Posterior vena cava (tissue), 2 donors: ENCODE results near the gene ZNF430. TPM values are rescaled to one million over a fixed set of nuclear protein-coding genes. Genes with fewer than 3 reads are reported as not detected.
"Not testable (repeated sequence)": the region's sequence is repeated elsewhere in the genome, so short reads cannot be mapped to it uniquely, and the experiment has no call there.

Source experiments
- DNase-seq: peaks from one replicate; pipeline ENCODE4 v3.0.0-alpha.2; 2020; ENCODE audit warnings: low spot score
- intact Hi-C, 2 donors: fragments of 100-400 bp; cut with DNase I; formaldehyde crosslinking; loops; one replicate each; pipeline versions ENCODE4 v1.14.1 to v1.14.2; 2022 to 2023
- long read RNA-seq, 2 donors: library from polyadenylated mRNA; unstranded; transcript quantifications; one replicate each; pipeline ENCODE4 v2.0.0, GENCODE V29; 2020 to 2021
- total RNA-seq, 2 donors: library from RNA; stranded (reverse); fragmentation: NEBNext Ultra II Directional; extraction: Animal tissue kit (Norgen Biotek cat#: 25700); gene quantifications; one replicate each; pipeline ENCODE4 v1.2.1, GENCODE V29; 2021
- donor health status: DM: yes; HTN: yes; CAD: no.
- donor health status: DM: yes; HTN: yes; CAD: no.

Gene ZNF430
- total RNA-seq = 10 to 100 TPM; 12.6 to 15.6 TPM
- long read RNA-seq, donor 1, partial matches to known transcripts = 1 of 6 reads
- long read RNA-seq, donor 1, other reads (novel, unspliced or antisense) = 4 of 6 reads
- long read RNA-seq, donor 2, transcript ZNF430-201 (5 exons, 3,923 nt) = major isoform, 8 of 13 reads
- long read RNA-seq, donor 2, partial matches to known transcripts = 1 of 13 reads
- long read RNA-seq, donor 2, other reads (novel, unspliced or antisense) = 3 of 13 reads

GRCh38 chr19:21020298-21021227 lies at the start of gene ZNF430:
Gene ZNF430 (plus strand): TSS chr19:21020657. CDS start chr19:21020801, 144 bp downstream.
- intact Hi-C loops = no loop called here
- DNase-seq = peak; percentile 97

- DNase-seq, intact Hi-C loops: not testable (repeated sequence)
These were observed 27.7 kb upstream of the ZNF430 start for GRCh38 chr19:20992788-20993187.

GRCh38 chr19:20999731-21000352 lies 20.6 kb upstream of the ZNF430 start:
- peak; percentile 89 for DNase-seq
- intact Hi-C loops = no loop called here

- intact Hi-C loops, DNase-seq: not testable (repeated sequence)
These were observed 781 bp downstream of the ZNF430 start for GRCh38 chr19:21021238-21021637.

- no peak for DNase-seq
- intact Hi-C loops = no loop called here
These were observed 2.5 kb downstream of the ZNF430 start for GRCh38 chr19:21022996-21023395.

GRCh38 chr19:21023901-21024300 lies 3.4 kb downstream of the ZNF430 start:
- DNase-seq = no peak
- intact Hi-C loops = no loop called here

GRCh38 chr19:21028969-21029268 lies 8.5 kb downstream of the ZNF430 start:
- intact Hi-C loops = no loop called here
- no peak for DNase-seq

- intact Hi-C loops = no loop called here
- no peak for DNase-seq
These were observed 24.6 kb downstream of the ZNF430 start for GRCh38 chr19:21045028-21045427.

- DNase-seq = no peak
- intact Hi-C loops = no loop called here
These were observed 26.0 kb downstream of the ZNF430 start for GRCh38 chr19:21046489-21046888.

- DNase-seq = no peak
- intact Hi-C loops = no loop called here
These were observed 27.3 kb downstream of the ZNF430 start for GRCh38 chr19:21047716-21048115.

- intact Hi-C loops = no loop called here
- no peak for DNase-seq
These were observed 32.4 kb downstream of the ZNF430 start for GRCh38 chr19:21052902-21053301.

- no peak for DNase-seq
- intact Hi-C loops = no loop called here
These were observed 44.9 kb downstream of the ZNF430 start for GRCh38 chr19:21065336-21065735.

- peak; percentile 96 for DNase-seq
- intact Hi-C loops = no loop called here
These were observed 61.8 kb downstream of the ZNF430 start, which contains the start of gene ZNF714 for GRCh38 chr19:21082011-21082975. Gene ZNF714 (plus strand): TSS chr19:21082203. CDS start chr19:21098269, 16,066 bp downstream.

- intact Hi-C loops = no loop called here
These were observed 63.9 kb downstream of the ZNF430 start for GRCh38 chr19:21084343-21084742.

GRCh38 chr19:21087871-21088270 lies 67.4 kb downstream of the ZNF430 start:
- DNase-seq = no peak
- intact Hi-C loops = no loop called here

More at GRCh38 chr19:21084343-21084742, 63.9 kb downstream of the ZNF430 start:
- DNase-seq = no peak

GRCh38 chr19:21092109-21092508 lies 71.7 kb downstream of the ZNF430 start:
- intact Hi-C loops = no loop called here
- no peak for DNase-seq

- DNase-seq = no peak
- intact Hi-C loops = no loop called here
These were observed 74.0 kb downstream of the ZNF430 start for GRCh38 chr19:21094347-21095025.

GRCh38 chr19:21098291-21098690 lies 77.8 kb downstream of the ZNF430 start:
- intact Hi-C loops = no loop called here

More at GRCh38 chr19:21098291-21098690, 77.8 kb downstream of the ZNF430 start:
- DNase-seq = no peak
